ENCODE measurements around the gene METTL15.
"Not testable (repeated sequence)": the region's sequence is repeated elsewhere in the genome, so short reads cannot be mapped to it uniquely, and the experiment has no call there.

Gene METTL15

DNA sequence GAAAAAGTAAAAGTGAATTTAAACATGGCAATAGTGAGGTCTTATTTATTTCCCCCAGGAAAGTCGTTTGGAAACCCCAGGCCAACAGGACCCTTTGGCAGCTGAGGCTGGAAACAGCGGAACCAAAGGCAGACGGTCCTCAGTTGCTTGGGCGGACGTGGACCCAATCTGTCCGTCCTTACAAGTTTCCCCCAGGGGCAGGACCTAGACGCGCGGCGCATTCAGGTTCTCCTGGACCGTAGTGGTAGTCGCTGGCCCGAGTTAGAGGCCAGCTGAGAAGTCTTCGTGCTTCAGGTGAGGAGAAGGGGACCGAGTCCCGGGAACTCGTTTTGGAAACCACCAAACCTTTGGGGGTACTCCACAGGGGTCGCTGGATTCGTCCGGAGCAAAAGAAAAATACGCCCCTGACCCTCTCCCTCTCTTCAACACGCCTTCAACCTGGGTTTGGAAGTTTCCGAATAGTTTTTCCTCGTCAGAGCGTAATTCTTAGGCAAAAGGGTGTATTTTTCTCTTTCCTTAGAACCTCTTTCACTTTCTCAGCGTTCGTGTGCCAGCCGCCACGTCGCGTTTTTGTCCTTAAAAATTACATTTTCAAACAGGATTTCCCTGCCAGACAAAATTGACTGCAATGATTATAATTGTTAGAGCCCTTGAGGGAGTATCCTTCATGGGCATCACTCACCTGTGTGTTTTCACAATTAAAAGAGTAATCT lies 2.1 kb downstream of the METTL15 start:
- peak; percentile 16 to 27 for DNase-seq (ENCODE audit: low read depth in 2 of 2)

DNA sequence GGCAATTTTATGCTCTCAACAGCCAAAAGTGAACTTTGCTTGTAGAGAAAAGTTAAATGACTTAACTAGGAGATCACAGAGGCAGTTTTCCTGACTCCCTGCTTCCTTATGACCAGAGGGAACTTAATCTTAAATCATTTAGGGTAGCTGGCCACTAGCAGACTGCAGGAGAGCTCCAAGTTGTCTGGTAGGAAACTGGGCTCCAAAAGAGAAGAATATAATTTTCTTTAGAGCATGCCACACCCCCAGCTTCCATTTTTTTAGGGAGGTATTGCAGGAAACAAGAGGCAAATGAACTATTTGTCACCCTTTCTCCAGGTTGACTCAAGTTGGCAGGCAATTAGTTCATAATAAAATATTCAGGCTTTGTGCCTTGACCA lies 2.6 kb downstream of the METTL15 start:
- DNase-seq (ENCODE audit: low read depth in 2 of 2): no peak

DNA sequence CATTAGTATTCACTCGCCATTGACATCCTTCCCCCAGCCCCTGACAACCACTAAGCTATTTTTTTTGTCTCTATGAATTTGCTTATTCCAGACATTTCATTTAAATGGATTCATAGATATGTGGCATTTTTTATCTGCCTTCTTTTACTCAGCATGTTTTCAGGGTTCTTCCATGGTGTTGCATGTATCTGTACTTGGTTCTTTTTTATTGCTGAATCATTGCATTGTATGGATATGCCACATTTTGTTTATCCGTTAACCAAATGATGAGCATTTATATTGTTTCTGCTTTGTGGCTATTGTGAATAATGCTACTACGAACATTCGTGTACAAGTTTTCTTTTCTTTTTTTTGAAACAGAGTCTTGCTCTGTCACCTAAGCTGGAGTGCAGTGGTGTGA lies 5.9 kb downstream of the METTL15 start:
- DNase-seq (ENCODE audit: low read depth in 2 of 2): no peak

DNA sequence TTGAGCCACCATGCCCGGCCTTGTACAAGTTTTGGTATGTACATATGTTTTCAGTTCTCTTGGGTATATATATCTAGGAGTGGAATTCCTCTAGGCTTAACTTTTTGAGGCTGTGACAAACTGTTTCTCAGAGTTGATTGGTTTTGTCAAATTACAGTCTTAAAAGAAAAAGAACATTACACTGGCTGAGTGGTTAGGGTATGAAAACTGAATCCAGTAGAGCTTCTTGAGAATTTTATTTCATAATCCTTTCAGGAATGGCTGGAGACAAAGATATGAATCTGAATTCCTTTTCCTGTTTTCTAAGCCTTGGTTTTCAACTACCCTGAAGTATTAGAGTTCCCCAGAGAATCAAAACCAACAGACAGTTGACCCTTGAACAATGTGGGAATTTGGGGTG lies 6.5 kb downstream of the METTL15 start:
- DNase-seq (ENCODE audit: low read depth in 2 of 2): no peak

DNA sequence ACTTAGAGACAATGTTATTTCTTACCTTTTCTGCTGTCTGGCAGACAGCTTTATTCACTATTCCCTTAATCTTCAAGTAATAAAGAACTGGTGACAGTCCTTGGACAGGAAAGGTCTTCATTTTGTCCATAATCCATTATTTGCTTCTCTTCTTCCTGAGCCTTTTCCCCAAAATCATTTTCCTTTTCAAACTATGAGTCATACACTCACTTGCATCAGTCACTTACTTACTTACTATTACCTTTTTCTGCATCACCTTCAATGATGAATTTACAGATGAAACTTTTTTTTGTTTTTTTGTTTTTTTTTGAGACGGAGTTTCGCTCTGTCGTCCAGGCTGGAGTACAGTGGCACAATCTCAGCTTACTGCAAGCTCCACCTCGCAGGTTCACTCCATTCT lies 9.5 kb downstream of the METTL15 start:
- no peak for DNase-seq (ENCODE audit: low read depth in 2 of 2)

DNA sequence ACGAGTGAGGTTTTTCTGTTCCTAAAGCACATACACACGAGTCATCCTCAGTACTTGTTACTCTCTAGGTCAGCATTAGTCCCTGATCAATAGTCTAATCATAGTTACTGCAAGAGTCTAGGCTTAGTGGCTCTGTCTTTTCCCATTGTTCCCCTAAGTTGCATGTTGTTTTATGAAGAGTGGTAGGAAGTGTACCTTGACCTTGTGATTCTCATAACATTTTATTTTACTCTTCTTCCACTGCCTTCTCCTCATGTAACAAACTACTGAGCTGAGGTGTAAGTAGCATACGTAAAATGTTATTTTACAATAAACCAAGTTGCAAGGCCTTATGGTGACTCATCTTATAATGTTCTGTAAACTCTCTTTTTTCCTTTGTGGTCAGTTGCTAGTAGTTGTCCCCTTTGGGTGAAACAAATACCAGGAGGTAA lies 15.0 kb downstream of the METTL15 start:
- no peak for DNase-seq (ENCODE audit: low read depth in 2 of 2)

DNA sequence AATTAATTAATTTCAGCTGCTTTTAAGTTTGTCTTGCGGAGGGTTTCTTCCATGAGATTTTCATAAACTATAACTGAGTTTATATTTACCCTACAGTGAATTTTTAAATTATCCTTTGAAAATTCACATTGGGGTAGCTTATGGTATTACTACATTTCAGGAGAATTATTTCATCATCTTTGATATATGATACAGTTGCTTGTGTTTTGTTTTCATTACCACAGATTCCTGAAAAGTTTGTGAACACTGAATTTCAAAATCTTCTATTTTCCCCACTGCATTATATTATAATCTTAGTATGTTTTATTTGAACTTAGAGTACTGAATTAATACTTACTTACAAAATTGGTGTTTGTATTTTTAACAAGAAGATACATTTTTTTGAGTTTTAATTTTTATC lies 24.4 kb downstream of the METTL15 start:
- no peak for DNase-seq (ENCODE audit: low read depth in 2 of 2)

DNA sequence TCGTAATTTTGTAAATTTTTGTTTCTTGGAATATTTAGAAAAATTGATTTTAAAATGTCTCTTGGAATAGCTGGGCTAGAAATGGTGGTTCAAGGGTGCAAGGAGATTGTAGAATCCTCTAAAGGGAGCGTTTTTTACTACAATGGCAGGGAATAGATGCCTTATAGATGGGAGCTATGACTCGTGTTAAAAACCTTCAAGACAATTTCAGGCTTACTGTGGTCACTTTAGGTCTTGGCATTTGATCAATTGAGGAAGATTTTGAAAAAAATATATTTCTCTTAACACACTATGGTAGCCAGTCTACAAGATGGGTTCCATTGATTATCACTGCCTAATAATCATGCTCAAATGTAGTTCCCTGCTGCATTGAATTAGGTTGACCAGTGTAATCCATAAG lies 25.0 kb downstream of the METTL15 start:
- DNase-seq (ENCODE audit: low read depth in 2 of 2): no peak

DNA sequence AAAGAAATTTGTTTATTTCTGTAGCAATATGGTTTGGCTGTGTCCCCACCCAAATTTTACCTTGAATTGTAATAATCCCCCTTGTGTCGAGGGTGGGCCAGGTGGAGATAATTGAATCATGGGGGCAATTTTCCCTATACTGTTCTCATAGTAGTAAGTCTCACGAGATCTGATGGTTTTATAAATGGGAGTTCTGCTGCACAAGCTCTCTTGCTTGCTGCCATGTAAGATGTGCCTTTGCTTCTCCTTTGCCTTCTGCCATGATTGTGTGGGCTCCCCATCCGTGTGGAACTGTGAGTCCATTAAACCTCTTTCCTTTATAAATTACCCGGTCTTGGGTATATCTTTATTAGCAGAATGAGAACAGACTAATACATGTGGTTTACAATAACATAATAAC lies 28.0 kb downstream of the METTL15 start:
- not testable (repeated sequence) for DNase-seq (ENCODE audit: low read depth in 2 of 2)

DNA sequence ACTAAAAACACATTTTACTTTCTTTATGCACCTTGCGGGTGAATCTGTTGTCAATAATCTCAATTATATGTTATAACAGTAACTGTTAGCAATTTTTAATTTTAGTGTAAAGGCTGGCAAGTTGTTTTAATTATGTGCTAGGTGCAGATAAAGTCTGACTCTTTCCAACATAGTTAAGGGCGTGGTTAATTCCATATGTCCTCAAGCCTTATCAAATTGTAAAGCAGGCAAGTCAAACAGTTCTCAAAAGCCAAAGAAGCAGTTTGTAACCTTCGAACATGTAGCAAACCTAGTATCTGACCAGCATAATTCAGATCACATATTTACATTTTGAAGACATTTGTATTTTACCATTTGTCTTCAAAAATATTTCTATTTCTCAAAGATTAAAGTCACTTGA lies 29.2 kb downstream of the METTL15 start:
- no peak for DNase-seq (ENCODE audit: low read depth in 2 of 2)

DNA sequence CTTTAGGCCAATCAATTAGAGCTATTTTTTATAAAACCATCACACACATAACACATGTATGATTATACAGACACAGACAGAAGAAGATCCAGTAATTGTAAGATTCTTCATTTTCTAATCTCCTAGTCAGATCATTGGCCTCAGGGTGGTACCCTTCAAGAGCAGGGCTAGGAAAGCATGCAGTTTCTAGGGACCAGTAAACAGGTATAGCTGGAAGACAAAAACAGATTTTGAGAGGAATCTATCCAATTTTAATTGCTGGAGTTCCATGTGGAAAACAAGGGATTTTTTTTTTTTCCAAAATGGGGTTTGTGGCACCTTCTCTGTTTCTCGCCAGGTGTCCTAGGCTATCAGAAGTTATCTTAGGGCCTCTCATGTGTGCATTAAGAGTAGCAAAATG lies 29.6 kb downstream of the METTL15 start:
- DNase-seq (ENCODE audit: low read depth in 2 of 2): no peak

DNA sequence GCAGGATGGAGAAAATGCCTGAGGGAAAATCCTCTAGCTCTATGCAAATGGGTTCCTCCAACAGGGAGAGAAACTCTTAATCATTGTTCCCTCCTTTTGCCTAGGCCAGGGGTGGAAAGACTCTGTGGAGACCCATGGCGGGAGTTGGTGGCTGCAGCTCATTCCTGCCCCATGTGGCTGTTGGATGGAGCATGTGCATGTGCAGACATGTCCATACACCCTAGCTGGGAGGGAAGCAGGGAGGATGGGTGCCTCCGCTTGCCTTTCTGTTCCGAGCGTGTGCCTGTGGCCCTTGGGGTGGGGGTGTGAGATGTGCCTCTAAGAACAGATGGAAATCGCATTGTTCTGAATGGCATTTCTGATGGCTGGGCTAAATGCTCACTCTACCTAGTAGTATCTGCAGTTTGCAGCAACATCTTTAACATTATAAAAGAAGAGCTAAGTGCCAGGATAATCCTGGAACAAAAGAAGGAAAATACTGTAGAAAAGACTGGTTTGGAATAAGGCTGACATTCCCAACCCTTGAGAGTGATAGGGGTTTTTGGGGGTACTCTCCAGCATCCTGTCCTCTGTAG lies 31.7 kb downstream of the METTL15 start:
- DNase-seq (ENCODE audit: low read depth in 2 of 2): no peak

DNA sequence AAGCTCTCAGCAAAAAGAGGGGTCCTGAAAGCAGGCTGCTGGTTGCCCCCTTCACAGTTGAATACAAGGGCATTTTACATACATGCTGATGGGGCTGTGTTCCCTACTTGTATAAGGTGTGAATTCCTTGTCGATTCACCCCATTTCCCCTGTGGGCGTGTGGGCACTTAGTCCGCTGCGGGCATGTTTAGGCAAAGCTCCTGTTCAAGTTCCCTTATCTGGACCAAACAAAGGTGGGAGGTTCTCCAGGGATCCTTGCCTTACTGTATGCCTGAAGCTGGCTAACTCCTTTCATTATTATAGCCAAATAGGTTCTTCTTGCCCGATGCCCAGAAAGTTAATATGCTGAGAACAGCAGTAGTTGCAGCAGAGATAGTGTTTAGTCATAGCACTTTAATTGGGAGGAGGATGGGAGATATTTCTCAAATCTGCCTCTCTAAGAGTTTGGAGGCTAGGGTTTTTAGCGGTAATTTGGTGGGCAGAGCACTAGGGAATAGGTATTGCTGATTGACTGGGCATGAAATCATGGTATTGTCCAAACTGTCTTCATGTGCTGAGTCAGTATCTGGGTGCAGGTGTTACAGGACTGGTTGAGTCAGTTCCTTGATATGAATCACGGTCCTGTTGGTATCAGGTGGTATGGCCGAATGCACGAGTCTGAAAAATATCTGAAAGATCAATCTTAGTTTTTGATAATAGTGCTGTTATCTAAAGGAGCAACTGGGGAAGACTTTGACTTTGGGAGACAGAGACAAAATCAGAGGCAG lies 32.7 kb downstream of the METTL15 start:
- DNase-seq (ENCODE audit: low read depth in 2 of 2): no peak

DNA sequence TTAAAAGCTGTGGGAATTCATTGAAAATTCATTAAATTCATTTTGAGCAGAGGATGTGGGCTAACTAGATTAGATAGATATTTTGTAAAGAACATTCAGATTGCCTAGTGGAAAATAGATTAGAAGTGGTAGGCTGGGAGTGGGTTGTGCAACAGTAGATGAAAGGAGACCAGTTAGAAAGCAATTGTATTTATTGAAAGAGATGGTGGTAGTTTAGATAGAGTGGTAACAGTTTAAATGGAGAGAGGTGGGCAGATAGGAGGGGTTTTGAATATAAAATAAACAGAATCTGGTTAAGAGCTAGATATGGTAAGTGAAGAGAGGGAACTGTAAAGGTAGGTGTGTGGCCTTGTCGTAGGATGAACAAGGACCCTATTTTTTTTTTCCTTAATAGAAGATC lies 34.5 kb downstream of the METTL15 start:
- DNase-seq (ENCODE audit: low read depth in 2 of 2): no peak

DNA sequence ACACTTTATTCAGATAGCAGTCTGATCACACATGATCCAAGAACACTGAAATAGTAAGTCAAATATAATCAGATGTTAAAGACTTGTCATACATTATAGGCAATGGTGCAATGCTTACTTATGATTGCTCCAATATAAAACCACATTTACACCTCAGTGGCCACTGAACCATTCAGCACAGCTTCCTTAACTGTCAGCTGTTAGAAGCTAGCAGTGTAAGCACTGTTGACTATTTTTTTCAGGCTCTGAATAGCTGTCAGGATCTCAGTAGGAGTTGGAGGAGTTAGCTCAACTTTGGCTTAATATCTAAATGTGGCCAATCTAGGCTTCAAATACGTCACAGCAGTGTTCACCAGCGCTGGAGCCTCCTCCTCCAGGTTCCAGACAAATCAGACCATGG lies 36.6 kb downstream of the METTL15 start:
- DNase-seq (ENCODE audit: low read depth in 2 of 2): no peak

DNA sequence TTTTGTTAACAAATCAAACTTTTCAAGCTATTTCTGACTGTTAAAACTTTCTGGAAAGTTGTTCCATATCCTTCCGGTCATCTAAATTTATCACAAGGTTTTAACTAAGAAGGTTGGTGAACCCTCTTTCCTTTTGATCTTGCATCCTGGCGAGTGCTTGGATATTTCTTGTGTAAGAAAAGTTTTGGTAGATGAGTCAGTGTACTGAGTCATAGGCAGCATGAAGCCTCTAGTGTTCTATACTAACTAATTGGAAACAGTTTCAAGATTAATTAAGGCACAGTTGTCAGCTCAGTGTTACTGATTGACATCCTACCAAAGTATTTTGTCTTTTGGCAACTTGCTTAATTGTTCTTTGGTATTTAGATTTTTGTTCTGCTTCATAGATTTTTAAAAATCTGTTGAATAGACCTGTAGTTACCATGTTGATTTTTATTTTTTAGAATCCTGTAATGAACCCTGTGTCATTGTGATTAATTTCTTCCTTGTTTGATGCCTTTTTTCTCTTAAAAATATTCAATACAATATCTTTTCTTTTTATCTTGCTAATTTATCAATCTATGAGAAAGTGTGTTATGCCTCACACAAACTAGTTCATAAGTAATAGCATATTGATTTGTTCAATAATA lies 38.0 kb downstream of the METTL15 start:
- DNase-seq (ENCODE audit: low read depth in 2 of 2): no peak

DNA sequence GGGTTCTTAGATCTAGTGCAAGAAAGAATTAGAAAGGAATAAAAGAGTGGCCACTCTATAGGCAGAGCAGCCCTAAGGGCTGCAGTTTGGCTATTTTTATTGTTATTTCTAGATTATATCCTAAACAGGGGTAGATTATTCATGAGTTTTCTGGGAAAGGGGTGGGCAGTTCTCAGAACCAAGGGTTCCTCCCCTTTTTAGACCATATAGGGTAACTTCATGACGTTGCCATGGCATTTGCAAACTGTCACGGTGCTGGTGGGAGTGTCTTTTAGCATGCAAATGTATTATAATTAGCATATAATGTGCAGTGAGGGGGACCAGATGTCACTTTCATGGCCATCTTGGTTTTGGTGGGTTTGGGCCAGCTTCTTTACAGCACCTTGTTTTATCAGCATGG lies 44.6 kb downstream of the METTL15 start:
- DNase-seq (ENCODE audit: low read depth in 2 of 2): no peak

DNA sequence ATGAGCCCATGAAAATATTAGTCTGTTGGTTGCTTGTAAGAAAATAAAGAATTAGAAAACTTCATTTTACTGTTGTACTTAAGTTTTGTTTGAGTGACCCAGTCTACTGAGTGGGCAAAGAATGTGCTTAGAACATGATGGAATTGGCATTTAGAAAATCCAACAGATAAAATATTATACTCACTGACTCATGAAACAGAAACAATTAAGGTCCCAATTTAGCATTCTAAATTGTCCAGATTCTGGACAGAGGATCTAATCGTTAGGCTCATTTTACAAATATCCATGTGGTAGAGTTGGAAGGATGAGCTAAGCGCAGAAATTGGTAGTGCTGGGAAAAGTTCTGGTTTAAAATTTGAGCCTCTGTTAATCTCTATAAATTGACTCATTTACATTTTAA lies 45.4 kb downstream of the METTL15 start:
- DNase-seq (ENCODE audit: low read depth in 2 of 2): no peak

DNA sequence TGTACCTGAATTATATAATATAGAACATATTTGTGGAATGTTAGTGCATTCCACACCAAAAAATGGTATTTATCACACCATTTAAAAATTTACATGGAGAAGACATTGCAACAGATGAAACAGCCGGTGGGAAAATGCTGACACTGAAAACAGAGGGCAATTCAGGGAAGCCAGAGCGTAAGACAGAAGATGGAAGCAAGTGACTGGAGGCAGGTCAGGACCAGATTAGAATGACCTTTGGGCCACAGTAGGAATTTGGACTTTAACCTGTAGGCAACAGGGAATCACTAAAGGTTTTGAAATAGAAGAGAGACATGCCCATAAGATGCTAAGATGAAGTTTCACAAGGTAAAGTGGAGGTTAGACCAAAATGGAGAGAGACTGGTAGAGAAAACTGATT lies 60.5 kb downstream of the METTL15 start:
- no peak for DNase-seq (ENCODE audit: low read depth in 2 of 2)

DNA sequence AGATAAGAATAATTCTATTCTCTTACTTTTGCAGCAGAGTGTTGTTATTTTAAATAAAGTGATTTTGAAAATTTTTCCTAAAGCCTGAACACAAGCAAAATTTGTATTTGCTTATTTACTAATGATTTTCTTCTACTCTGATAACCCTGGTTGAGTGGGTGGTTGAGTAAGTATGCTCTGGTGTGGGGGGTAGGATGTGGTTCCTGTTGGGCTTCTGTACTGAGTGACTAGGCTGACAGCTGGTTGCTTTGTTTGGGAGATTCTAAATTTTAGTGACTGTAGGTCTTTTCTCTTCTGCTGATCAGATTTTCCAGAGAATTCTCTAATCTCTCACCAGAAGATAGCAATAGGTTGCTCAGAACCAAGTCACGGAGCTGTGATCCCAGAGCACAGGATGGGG lies 61.6 kb downstream of the METTL15 start:
- DNase-seq (ENCODE audit: low read depth in 2 of 2): no peak

DNA sequence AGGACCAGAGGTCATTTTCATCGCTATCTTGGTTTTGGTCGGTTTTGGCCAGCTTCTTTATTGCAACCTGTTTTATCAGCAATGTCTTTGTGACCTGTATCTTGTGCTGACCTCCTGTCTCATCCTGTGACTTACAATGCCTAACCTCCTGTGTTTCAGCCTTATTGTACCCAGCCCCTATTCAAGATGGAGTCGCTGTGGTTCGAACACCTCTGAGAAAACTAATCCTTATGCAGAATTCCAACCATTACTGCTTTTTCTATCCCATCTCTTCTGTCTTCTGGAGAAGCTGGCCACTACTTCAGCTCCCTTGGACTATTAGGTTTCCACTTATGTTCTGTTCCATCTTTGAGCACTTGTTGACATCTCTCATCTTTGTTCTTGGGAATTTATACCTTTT lies 62.6 kb downstream of the METTL15 start:
- DNase-seq (ENCODE audit: low read depth in 2 of 2): no peak

DNA sequence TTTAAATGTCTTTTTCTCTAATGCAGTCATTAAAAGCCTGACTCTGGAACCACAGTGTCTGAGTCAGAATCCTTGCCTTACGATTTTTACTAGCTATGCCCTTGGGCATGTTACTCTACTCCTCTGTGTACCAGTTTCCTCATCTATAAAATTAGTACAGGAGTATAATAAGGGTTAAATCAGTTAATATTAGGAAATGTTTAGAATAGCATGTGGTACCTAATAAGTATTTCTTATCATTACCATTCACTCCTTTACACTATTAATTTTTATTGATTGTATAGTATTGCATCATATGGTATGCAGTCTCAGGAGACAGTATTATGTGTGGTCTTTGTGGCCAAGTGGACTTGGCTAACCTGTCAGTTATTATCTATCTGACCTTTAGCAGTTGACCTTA lies 68.2 kb downstream of the METTL15 start:
- DNase-seq (ENCODE audit: low read depth in 2 of 2): no peak

DNA sequence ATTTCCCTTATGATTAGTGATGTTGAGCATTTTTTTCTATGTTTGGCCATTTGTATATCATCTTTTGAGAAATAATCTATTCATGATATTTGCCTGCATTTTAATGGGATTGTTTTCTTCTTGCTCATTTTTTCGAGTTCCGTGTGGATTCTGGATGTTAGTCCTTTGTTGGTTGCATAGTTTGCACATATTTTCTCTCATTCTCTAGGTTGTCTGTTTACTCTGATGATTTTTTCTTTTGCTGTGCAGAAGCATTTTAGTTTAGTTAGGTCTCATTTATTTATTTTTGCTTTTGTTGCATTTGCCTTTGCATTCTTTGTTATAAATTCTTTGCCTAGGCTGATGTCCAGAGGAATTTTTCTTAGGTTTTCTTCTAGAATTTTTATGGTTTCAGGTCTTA lies 87.3 kb downstream of the METTL15 start:
- DNase-seq (ENCODE audit: low read depth in 2 of 2): no peak
